ENCODE results near the gene ITPR1.

The ITPR1 gene

DNA sequence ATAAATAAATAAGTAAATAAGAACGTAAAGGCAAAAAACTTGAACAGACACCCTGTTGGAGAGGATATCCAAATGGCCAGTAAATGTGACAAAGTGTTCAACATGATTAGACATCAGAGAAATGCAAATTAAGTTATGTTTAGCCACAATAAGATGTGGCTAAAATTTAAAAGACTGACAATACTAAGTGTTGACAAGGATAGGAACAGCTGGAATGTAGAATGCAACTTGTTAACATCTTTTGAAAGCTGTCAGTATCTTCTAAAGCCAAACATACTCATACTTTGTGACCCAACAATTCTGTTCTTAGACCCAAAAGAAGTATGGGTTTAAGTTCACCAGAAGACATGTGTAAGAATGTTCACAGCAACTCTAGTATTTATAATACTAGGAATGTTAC is 197.1 kb downstream of the ITPR1 start:
- Histone ChIP-seq H3K9ac (ENCODE audit: insufficient read length) (no peak overlapping the region), H3K36me3 (ENCODE audit: insufficient read depth, low read length) (no peaks in the 10 kb centered on the region), H3K4me3 (no peak overlapping the region), H3K27ac (no peak overlapping the region), H3K9me3 (ENCODE audit: low read depth, low read length) (no peaks in the 10 kb centered on the region)
- TF ChIP-seq POLR2AphosphoS5 (IDR thresholded peaks at IDR 0.05; ENCODE audit: borderline replicate concordance, low read depth, low read length) (no peak), EZH2 (IDR thresholded peaks at IDR 0.05) (no peak)
- DNase-seq (ENCODE audit: low read depth, low spot score), result no peak

DNA sequence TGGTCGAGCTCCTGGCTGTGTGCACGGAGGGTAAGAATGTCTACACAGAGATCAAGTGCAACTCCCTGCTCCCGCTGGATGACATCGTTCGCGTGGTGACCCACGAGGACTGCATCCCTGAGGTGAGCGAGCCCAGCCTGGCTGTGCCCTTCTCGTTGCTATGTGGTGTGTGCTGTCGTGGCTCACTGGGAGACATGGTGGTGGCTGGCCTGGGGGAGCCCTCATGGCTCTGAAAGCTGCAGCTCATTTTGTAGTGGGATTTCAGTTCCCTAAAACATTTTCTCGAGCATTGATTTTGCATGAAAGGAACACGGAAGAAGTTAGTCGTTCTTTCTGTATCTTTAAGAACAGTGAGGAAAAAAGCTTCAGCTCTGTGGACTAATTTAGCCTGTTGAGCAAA is 200.5 kb downstream of the ITPR1 start:
- no peaks in the 10 kb centered on the region for H3K36me3 ChIP-seq (ENCODE audit: insufficient read depth, low read length)
- no peaks in the 10 kb centered on the region for H3K9me3 ChIP-seq (ENCODE audit: low read depth, low read length)

DNA sequence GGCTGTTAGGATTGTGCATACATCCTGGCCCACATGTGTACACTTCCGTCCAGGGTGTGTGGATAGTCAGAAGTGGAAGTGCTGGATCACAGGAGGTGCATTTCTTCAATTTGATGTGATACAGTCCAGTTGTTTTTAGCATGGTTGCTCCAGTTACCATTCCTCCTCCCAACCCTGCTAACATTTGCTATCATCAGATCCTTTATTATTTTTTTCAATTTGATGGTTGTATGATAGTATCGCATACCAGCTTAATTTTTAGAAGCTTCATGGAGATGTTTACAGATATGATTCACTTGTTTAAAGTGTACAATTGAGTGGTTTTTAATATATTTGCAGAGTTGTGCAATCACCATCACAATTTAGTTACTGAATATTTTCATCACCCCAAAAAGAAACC is 202.7 kb downstream of the ITPR1 start:
- H3K9ac ChIP-seq (ENCODE audit: insufficient read length), result no peak overlapping the region
- no peak for DNase-seq (ENCODE audit: low read depth, low spot score)
- H3K4me3 ChIP-seq, result no peak overlapping the region
- H3K9me3 ChIP-seq (ENCODE audit: low read depth, low read length), result no peaks in the 10 kb centered on the region
- TF ChIP-seq EZH2 (IDR thresholded peaks at IDR 0.05), result no peak
- no peak for TF ChIP-seq POLR2AphosphoS5 (IDR thresholded peaks at IDR 0.05; ENCODE audit: borderline replicate concordance, low read depth, low read length)
- no peak for TF ChIP-seq FOXP2 (optimal IDR thresholded peaks at IDR 0.05; ENCODE audit: control extremely low read depth, extremely low read length, insufficient read depth)
- no peaks in the 10 kb centered on the region for H3K36me3 ChIP-seq (ENCODE audit: insufficient read depth, low read length)
- no peak overlapping the region for H3K27ac ChIP-seq

More for the DNA sequence above, 200.5 kb downstream of the ITPR1 start:
- no peak overlapping the region for H3K4me3 ChIP-seq
- no peak overlapping the region for H3K27ac ChIP-seq
- TF ChIP-seq POLR2AphosphoS5 (IDR thresholded peaks at IDR 0.05; ENCODE audit: borderline replicate concordance, low read depth, low read length), result no peak
- no peak for TF ChIP-seq EZH2 (IDR thresholded peaks at IDR 0.05)
- no peak for TF ChIP-seq FOXP2 (optimal IDR thresholded peaks at IDR 0.05; ENCODE audit: control extremely low read depth, extremely low read length, insufficient read depth)
- no peak for DNase-seq (ENCODE audit: low read depth, low spot score)
- no peak overlapping the region for H3K9ac ChIP-seq (ENCODE audit: insufficient read length)

DNA sequence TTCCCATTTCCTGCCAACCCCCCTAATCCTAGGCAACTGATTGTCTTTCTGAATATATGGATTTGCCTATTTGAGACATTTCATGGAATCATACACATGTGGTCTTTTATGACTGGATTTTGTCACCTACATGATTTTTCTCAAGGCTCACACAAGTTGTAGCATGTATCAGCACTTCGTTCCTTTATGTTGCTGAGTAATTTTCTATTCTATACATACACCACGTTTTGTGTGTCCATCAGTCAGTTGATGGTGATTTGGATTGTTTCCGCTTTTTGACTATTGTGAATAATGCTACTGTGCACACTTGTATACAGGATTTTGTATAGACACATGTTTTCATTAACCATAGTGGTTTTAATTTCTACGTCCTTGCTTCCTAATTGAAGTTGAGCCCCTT is 203.1 kb downstream of the ITPR1 start:
- TF ChIP-seq EZH2 (IDR thresholded peaks at IDR 0.05), result no peak
- no peak for TF ChIP-seq FOXP2 (optimal IDR thresholded peaks at IDR 0.05; ENCODE audit: control extremely low read depth, extremely low read length, insufficient read depth)
- no peak for TF ChIP-seq POLR2AphosphoS5 (IDR thresholded peaks at IDR 0.05; ENCODE audit: borderline replicate concordance, low read depth, low read length)
- Histone ChIP-seq H3K9me3 (ENCODE audit: low read depth, low read length) (no peaks in the 10 kb centered on the region), H3K4me3 (no peak overlapping the region), H3K9ac (ENCODE audit: insufficient read length) (no peak overlapping the region), H3K36me3 (ENCODE audit: insufficient read depth, low read length) (no peaks in the 10 kb centered on the region), H3K27ac (no peak overlapping the region)
- no peak for DNase-seq (ENCODE audit: low read depth, low spot score)

DNA sequence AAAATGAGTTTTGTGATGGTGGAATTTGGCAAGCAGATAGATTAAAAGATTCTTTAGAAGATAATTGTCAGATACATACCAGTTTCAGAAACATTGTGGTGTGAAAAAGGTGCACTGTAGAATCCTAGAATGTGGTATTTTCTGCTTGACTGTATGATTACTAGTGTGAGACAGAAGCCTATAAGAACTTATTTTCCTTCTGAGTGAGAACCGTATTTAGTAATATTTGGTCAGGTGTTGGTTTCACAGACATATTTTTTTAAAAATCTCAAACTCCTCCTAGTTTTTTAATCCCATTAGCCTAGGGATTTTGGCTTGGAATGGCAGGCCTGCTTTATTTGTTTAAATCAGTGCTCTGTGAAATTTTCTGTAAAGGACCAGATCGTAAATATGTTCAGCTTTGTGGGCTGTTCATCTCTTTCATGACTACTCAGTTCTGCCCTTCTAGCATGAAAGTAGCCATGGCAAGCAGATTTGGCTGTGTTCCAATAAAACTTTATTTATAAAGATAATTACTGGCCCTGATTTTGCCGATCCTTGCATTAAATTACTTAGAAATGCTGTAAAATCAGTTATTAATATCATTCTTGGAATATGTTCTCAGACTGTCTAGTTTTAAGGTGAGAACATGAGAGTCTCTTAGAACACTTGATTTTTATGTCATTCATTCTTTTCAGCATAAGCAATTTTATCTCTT is 205.1 kb downstream of the ITPR1 start:
- Histone ChIP-seq H3K36me3 (ENCODE audit: insufficient read depth, low read length) (no peaks in the 10 kb centered on the region), H3K9ac (ENCODE audit: insufficient read length) (no peak overlapping the region), H3K27ac (no peak overlapping the region), H3K9me3 (ENCODE audit: low read depth, low read length) (no peaks in the 10 kb centered on the region), H3K4me3 (no peak overlapping the region)
- DNase-seq (ENCODE audit: low read depth, low spot score), result no peak
- TF ChIP-seq FOXP2 (optimal IDR thresholded peaks at IDR 0.05; ENCODE audit: control extremely low read depth, extremely low read length, insufficient read depth) (no peak), EZH2 (IDR thresholded peaks at IDR 0.05) (no peak)

DNA sequence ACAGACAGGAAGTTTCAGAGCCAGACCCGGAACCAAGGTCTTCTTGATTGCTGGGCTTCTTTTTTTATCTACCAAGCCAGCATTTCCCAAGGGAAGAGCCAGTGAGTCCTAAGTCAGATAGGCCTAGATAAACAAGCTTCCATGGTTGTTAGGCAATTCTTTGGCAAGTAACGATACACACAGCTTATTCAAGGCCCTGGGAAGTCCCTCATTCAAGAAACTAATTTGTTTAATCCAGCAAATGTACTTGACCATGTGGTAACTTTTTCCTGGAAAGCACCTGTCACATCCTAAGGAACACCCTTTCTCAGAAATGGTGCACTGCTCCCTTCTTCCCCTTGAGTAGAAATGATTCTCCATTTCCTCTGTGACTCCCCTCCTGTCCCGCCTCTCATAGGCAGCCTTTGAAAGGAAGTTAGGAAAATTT is 209.9 kb downstream of the ITPR1 start:
- TF ChIP-seq POLR2AphosphoS5 (IDR thresholded peaks at IDR 0.05; ENCODE audit: borderline replicate concordance, low read depth, low read length), result no peak
- no peak for TF ChIP-seq FOXP2 (optimal IDR thresholded peaks at IDR 0.05; ENCODE audit: control extremely low read depth, extremely low read length, insufficient read depth)
- TF ChIP-seq EZH2 (IDR thresholded peaks at IDR 0.05), result no peak
- Histone ChIP-seq H3K9ac (ENCODE audit: insufficient read length) (no peak overlapping the region), H3K36me3 (ENCODE audit: insufficient read depth, low read length) (no peaks in the 10 kb centered on the region), H3K9me3 (ENCODE audit: low read depth, low read length) (no peaks in the 10 kb centered on the region), H3K4me3 (no peak overlapping the region), H3K27ac (no peak overlapping the region)
- DNase-seq (ENCODE audit: low read depth, low spot score), result no peak

DNA sequence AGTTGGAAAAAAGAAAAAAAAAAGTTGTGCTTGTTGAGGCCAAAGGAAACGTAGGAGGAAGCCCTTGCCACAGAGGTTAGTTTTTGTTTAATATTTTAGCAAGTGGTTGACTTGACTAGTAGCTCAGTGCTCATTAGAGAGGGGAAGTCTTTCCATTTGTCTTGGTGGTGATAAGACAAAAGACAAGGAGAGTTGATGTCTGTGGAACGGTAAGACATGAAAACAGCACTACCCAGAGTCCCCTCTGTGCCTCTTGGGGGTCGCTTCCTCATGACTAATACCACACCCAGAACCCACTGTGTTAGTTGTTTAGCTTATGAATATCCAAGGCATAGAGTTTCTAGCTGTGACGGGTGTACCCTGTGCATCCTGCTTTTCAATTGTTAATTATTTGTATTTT is 211.4 kb downstream of the ITPR1 start:
- no peak for DNase-seq (ENCODE audit: low read depth, low spot score)
- no peak for TF ChIP-seq EZH2 (IDR thresholded peaks at IDR 0.05)
- TF ChIP-seq FOXP2 (optimal IDR thresholded peaks at IDR 0.05; ENCODE audit: control extremely low read depth, extremely low read length, insufficient read depth), result no peak
- no peak for TF ChIP-seq POLR2AphosphoS5 (IDR thresholded peaks at IDR 0.05; ENCODE audit: borderline replicate concordance, low read depth, low read length)
- Histone ChIP-seq H3K4me3 (no peak overlapping the region), H3K9ac (ENCODE audit: insufficient read length) (no peak overlapping the region), H3K36me3 (ENCODE audit: insufficient read depth, low read length) (no peaks in the 10 kb centered on the region), H3K27ac (no peak overlapping the region), H3K9me3 (ENCODE audit: low read depth, low read length) (no peaks in the 10 kb centered on the region)

DNA sequence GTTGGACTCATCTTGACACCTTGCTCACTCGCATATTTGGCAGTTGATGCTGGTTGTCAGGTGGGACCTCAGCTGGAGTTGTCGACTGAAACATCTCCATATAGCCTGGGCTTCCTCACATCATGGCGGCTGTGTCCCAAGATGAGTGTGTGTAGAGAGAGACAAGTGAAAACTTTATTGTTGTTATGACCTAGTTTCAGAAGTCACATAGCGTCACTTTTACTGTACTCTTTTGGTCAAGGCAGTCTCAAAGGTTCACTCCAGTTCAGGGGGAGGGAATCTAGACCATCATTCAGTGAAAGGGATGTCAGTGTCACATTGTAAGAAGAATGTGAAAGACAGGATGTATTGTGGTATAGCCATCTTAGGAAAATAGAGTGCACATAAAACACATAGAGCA is 214.2 kb downstream of the ITPR1 start:
- H3K36me3 ChIP-seq (ENCODE audit: insufficient read depth, low read length), result no peaks in the 10 kb centered on the region
- TF ChIP-seq POLR2AphosphoS5 (IDR thresholded peaks at IDR 0.05; ENCODE audit: borderline replicate concordance, low read depth, low read length) (no peak), EZH2 (IDR thresholded peaks at IDR 0.05) (no peak), FOXP2 (optimal IDR thresholded peaks at IDR 0.05; ENCODE audit: control extremely low read depth, extremely low read length, insufficient read depth) (no peak)

DNA sequence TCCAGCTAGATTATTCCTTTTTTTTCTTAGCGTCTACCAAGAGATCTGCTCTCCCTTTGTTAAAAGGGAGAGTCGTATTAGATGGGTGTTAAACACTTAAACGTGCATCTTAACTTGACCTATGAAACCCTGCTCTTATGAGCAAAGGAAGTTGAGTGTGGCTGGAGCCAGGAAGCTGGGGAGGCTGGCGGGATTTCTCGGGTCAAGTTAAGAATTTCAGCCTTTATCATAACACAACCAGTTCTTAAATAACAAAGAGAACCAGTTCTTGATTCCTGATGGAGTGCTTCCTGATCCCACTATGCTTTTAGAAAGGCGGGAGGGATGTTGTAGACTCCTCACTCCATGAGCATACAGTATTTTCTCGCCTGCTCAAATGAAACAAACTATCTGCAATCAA is 215.1 kb downstream of the ITPR1 start:
- Histone ChIP-seq H3K4me3 (no peak overlapping the region), H3K9me3 (ENCODE audit: low read depth, low read length) (no peaks in the 10 kb centered on the region), H3K36me3 (ENCODE audit: insufficient read depth, low read length) (no peaks in the 10 kb centered on the region), H3K9ac (ENCODE audit: insufficient read length) (no peak overlapping the region), H3K27ac (no peak overlapping the region)
- DNase-seq (ENCODE audit: low read depth, low spot score), result no peak
- TF ChIP-seq EZH2 (IDR thresholded peaks at IDR 0.05), result no peak
- no peak for TF ChIP-seq FOXP2 (optimal IDR thresholded peaks at IDR 0.05; ENCODE audit: control extremely low read depth, extremely low read length, insufficient read depth)
- TF ChIP-seq POLR2AphosphoS5 (IDR thresholded peaks at IDR 0.05; ENCODE audit: borderline replicate concordance, low read depth, low read length), result no peak

More for the DNA sequence above, 214.2 kb downstream of the ITPR1 start:
- Histone ChIP-seq H3K9ac (ENCODE audit: insufficient read length) (no peak overlapping the region), H3K27ac (no peak overlapping the region), H3K9me3 (ENCODE audit: low read depth, low read length) (no peaks in the 10 kb centered on the region), H3K4me3 (no peak overlapping the region)
- no peak for DNase-seq (ENCODE audit: low read depth, low spot score)

Data from SK-N-MC (cell line).